ENCODE measurements around the gene TREX2. TPM values are rescaled to one million over a fixed set of nuclear protein-coding genes. Genes with fewer than 3 reads are reported as not detected.

The TREX2 gene
- total and polyA plus RNA-seq, 2 of the 4 experiments (the other 2 are of a cell fraction) = 0.36 to 0.84 TPM

DNA sequence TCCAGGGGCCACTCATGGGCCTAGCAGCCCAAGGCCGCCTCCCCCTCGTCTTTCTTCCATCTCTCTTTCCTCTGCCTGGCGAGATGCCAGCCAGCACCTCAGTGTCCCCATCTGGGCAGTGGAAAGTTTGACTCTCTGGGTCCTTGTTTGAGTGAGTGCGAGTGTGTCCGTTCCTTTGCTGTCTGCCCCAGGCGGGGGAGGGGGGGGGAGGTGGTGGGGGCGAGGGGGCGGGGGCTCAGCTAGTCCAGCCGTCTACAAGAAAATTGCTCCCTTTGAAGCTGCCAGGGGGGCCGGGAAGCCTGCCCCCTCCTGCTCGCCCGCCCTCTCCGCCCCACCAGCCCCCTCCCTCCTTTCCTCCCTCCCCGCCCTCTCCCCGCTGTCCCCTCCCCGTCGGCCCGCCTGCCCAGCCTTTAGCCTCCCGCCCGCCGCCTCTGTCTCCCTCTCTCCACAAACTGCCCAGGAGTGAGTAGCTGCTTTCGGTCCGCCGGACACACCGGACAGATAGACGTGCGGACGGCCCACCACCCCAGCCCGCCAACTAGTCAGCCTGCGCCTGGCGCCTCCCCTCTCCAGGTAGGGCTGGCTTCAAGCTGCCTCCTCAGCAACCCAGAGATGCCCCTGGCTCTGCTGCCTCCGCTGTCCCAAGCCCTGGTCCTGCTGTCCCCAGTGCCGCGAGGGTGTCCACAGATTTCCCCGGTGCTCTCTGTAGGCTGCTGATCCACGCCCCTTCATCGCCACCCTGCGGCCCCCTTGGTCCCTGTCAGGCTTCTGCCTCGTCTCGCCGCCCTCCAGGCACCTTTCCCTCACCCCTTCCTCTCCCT is 48.9 kb upstream of the TREX2 start, which contains the start of gene BGN (continued):
- no peak for TF ChIP-seq MAFK (IDR thresholded peaks at IDR 0.05; ENCODE audit: low read depth, low read length)
- no peak for TF ChIP-seq RFX5 (IDR thresholded peaks at IDR 0.05; ENCODE audit: low read depth, low read length)
- no peak for TF ChIP-seq MXI1 (IDR thresholded peaks at IDR 0.05; ENCODE audit: borderline replicate concordance, low read depth, low read length)

DNA sequence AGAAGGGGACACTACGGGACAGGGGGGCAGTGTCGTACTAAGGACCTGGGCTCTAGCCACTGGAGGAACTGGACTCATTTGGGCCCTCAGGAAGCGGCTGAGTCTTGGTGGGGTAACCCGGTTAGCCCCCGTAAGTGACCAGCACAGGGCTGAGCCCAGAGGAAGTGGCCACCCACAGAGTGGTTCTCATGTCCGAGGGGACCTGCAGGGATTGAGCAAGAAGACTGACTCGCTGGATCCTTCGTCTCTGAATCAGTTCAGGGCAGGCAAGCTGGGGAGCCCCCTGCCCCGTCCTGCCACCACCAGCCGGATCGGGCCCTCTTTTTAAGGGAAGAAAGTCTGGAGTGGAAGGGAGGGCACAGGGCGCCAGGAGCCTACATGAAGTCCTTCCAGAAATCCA is 48.2 kb upstream of the TREX2 start:
- H2AK5ac ChIP-seq (ENCODE audit: low read depth, low read length) = peak overlapping the region; percentile 87
- no peaks in the 10 kb centered on the region for H3K36me3 ChIP-seq (ENCODE audit: control insufficient read depth, insufficient read depth, low read length)
- no peak for TF ChIP-seq NFE2L2 (IDR thresholded peaks at IDR 0.05; ENCODE audit: low read depth, low read length)
- TF ChIP-seq CEBPB (IDR thresholded peaks at IDR 0.05; ENCODE audit: low read depth, low read length) = peak; percentile 72
- peak overlapping the region; percentile 87 for H3K23ac ChIP-seq (ENCODE audit: low read depth, low read length)
- peak overlapping the region; percentile 70 for H4K91ac ChIP-seq (ENCODE audit: insufficient read depth, low read depth, low read length)
- peak overlapping the region; percentile 91 for H2AK9ac ChIP-seq (replicated peaks; ENCODE audit: low read depth, low read length, poor library complexity)
- no peaks in the 10 kb centered on the region; the same call in 1 of the 2 replicates for H3K9me3 ChIP-seq (ENCODE audit: control insufficient read depth, insufficient read depth, low read length)
- H3K27me3 ChIP-seq (ENCODE audit: control insufficient read depth, insufficient read depth, low read length) = no peaks in the 10 kb centered on the region
- CTCF ChIA-PET = interaction anchor here (1.5 to 2.0 kb wide), 2 partner anchors 22 to 23 kb away, joined by 7 to 10 read pairs; partner anchors contain the start of gene HAUS7
- peak overlapping the region; percentile 51 for H3K56ac ChIP-seq (ENCODE audit: extremely low read depth, insufficient read depth, low read length)
- peak overlapping the region; percentile 72 for H2AFZ ChIP-seq (replicated peaks; ENCODE audit: low read length, poor library complexity)
- dilution Hi-C loops (cut with HindIII; ENCODE audit: low sequenced_read_pairs, unreplicated experiment) = no loop called here
- H4K8ac ChIP-seq (ENCODE audit: low read depth in 2 of 2, low read length in 2 of 2) = peak overlapping the region; percentile 54 to 85; a peak in 3 of 4 replicates
- H3K79me1 ChIP-seq (ENCODE audit: low read depth in 1 of 2, low read length in 2 of 2) = peaks cover 0 to 8% of the 10 kb centered on the region in 2 experiments; a peak in 2 of 4 replicates
- peaks cover 20% of the 10 kb centered on the region for H3K4me1 ChIP-seq (ENCODE audit: control insufficient read depth, insufficient read depth, low read length)
- H4K5ac ChIP-seq (ENCODE audit: low read depth, low read length) = peak overlapping the region; percentile 86
- no TSS peak for BruUV-seq (replicated peaks)
- WGBS, 2 experiments (ENCODE audit: extremely low coverage in 2 of 2, insufficient read length in 1 of 2) = 80% methylated on average over 1 of the region's 12 CpGs; no CpG with 5 or more reads in 1 of the 2 experiments
- peak; percentile 41 for DNase-seq
- H3K4ac ChIP-seq (ENCODE audit: low read depth, low read length) = peak overlapping the region; percentile 89
- peak overlapping the region; percentile 67 for H2BK5ac ChIP-seq (ENCODE audit: low read depth, low read length, poor library complexity, severe bottlenecking)
- POLR2A ChIA-PET (ENCODE audit: unreplicated experiment) = no interaction called here
- in situ Hi-C loops (cut with MboI; ENCODE audit: low sequenced_read_pairs) = no loop called here
- H2BK20ac ChIP-seq (ENCODE audit: low read depth, low read length) = peak overlapping the region; percentile 53; the same call in 1 of the 2 replicates
- no peaks in the 10 kb centered on the region for H3K9me1 ChIP-seq (ENCODE audit: insufficient read depth, low read length)
- intact Hi-C loops (cut with micrococcal nuclease) = no loop called here
- no peak overlapping the region; the same call in 1 of the 2 replicates for H3K18ac ChIP-seq (ENCODE audit: low read depth, low read length)
- H2BK15ac ChIP-seq (ENCODE audit: low read depth, low read length) = peak overlapping the region; percentile 50; the same call in 1 of the 3 replicates
- H3K4me3 ChIP-seq (ENCODE audit: insufficient read depth, low read depth, low read length) = peak overlapping the region; percentile 14; the same call in 1 of the 2 replicates
- H3K4me2 ChIP-seq (ENCODE audit: low read depth, low read length) = peak overlapping the region; percentile 70
- peak overlapping the region; percentile 53 for H3K9ac ChIP-seq (ENCODE audit: low read depth, low read length)
- H3K27ac ChIP-seq (ENCODE audit: insufficient read depth, low read length) = peak overlapping the region; percentile 56
- H3K14ac ChIP-seq (replicated peaks; ENCODE audit: low read depth, low read length) = peak overlapping the region; percentile 14
- peak overlapping the region; percentile 77 for H2BK120ac ChIP-seq (ENCODE audit: low read depth, low read length)
- no peak for ATAC-seq (ENCODE audit: low read depth)
- H4K20me1 ChIP-seq (ENCODE audit: insufficient read depth, low read length) = no peaks in the 10 kb centered on the region

Data from IMR-90 (cell line).